Posterior cingulate gyrus (tissue), 11 donors: Measurements from ENCODE around the gene EIF2A.
"Not testable (repeated sequence)": the region's sequence is repeated elsewhere in the genome, so short reads cannot be mapped to it uniquely, and the experiment has no call there.

ENCODE experiments used
- DNase-seq, 10 donors: peaks; one replicate each; pipeline versions ENCODE4 v3.0.0 to v3.0.0-alpha.2; 2020 to 2021; ENCODE audit warnings: mixed read lengths in 3 of 10
- intact Hi-C: fragments of 100-400 bp; cut with DNase I; formaldehyde crosslinking; loops from one replicate; pipeline ENCODE4 v1.15.1; 2023

Gene EIF2A

GRCh38 chr3:150546226-150547044, at the start of gene EIF2A, which contains the start of gene SERP1:
Gene EIF2A (plus strand): TSS chr3:150546787. CDS start chr3:150546803, 16 bp downstream.
Gene SERP1 (minus strand): TSS chr3:150546496. CDS start chr3:150546135, 361 bp downstream.
- intact Hi-C loops, result loop anchor here (1.0 to 5.0 kb wide), 3 partner anchors 57 to 156 kb away; partner anchors contain the start of genes ERICH6 and SELENOT

GRCh38 chr3:150497956-150498355, 48.6 kb upstream of the EIF2A start:
- intact Hi-C loops, result loop anchor here (5.0 kb wide), 1 partner anchor 151 kb away; no protein-coding TSS in a partner anchor
- DNase-seq, result no peak

More at GRCh38 chr3:150546226-150547044, at the start of gene EIF2A, which contains the start of gene SERP1:
- DNase-seq, result peak; percentile 98 to 100 (median 99)

GRCh38 chr3:150500960-150501359, 45.6 kb upstream of the EIF2A start:
- intact Hi-C loops, DNase-seq: not testable (repeated sequence)

GRCh38 chr3:150503402-150504099, 43.0 kb upstream of the EIF2A start:
- intact Hi-C loops, result no loop called here
- DNase-seq, result no peak

- DNase-seq, result no peak
- intact Hi-C loops, result no loop called here
Observed at GRCh38 chr3:150504483-150504882, 42.1 kb upstream of the EIF2A start.

GRCh38 chr3:150508401-150508800, 38.2 kb upstream of the EIF2A start:
- DNase-seq, result no peak
- intact Hi-C loops, result no loop called here

- intact Hi-C loops, result no loop called here
- no peak for DNase-seq
Observed at GRCh38 chr3:150509780-150510179, 36.8 kb upstream of the EIF2A start.

GRCh38 chr3:150511122-150511821, 35.3 kb upstream of the EIF2A start:
- intact Hi-C loops, result no loop called here
- DNase-seq, result no peak

GRCh38 chr3:150515210-150515609, 31.4 kb upstream of the EIF2A start:
- intact Hi-C loops, result no loop called here
- no peak for DNase-seq

- intact Hi-C loops, result no loop called here
- DNase-seq, result no peak
Observed at GRCh38 chr3:150519026-150519425, 27.6 kb upstream of the EIF2A start.

- intact Hi-C loops, result no loop called here
- peak in 1 of 10 donors; percentile 76 for DNase-seq
Observed at GRCh38 chr3:150520408-150520807, 26.2 kb upstream of the EIF2A start.

GRCh38 chr3:150521463-150521862, 25.1 kb upstream of the EIF2A start:
- intact Hi-C loops, result no loop called here
- DNase-seq, result peak in 1 of 10 donors; percentile 7

GRCh38 chr3:150523538-150523937, 23.0 kb upstream of the EIF2A start:
- no peak for DNase-seq

GRCh38 chr3:150527464-150528255, 18.9 kb upstream of the EIF2A start:
- DNase-seq, result no peak
- intact Hi-C loops, result no loop called here

More at GRCh38 chr3:150523538-150523937, 23.0 kb upstream of the EIF2A start:
- intact Hi-C loops, result no loop called here

- intact Hi-C loops, result no loop called here
- DNase-seq, result no peak
Observed at GRCh38 chr3:150528354-150528797, 18.2 kb upstream of the EIF2A start.

GRCh38 chr3:150531775-150532174, 14.8 kb upstream of the EIF2A start:
- no peak for DNase-seq
- intact Hi-C loops, result no loop called here

GRCh38 chr3:150535204-150535603, 11.4 kb upstream of the EIF2A start:
- intact Hi-C loops, result no loop called here

GRCh38 chr3:150538324-150539208, 8.0 kb upstream of the EIF2A start:
- intact Hi-C loops, result no loop called here
- DNase-seq, result no peak

More at GRCh38 chr3:150535204-150535603, 11.4 kb upstream of the EIF2A start:
- DNase-seq, result peak in 1 of 10 donors; percentile 22

GRCh38 chr3:150540297-150540696, 6.3 kb upstream of the EIF2A start:
- no peak for DNase-seq
- intact Hi-C loops, result no loop called here
